Thoracic aorta (tissue), 2 donors: Measurements from ENCODE around the gene PTPRN2. TPM values are rescaled to one million over a fixed set of nuclear protein-coding genes. Genes with fewer than 3 reads are reported as not detected.

Experiments
- ATAC-seq: fragments of 150-250 bp; one replicate; pipeline ENCODE4 v1.8.0; 2017; ENCODE audit warnings: low read depth; ENCODE audit not compliant: insufficient number of reproducible peaks, low FRiP score
- DNase-seq: peaks from one replicate; pipeline ENCODE4 v3.0.0-alpha.2; 2020; ENCODE audit warnings: low spot score
- H3K27ac ChIP-seq, 2 donors: fragments of 200-600 bp; sonication (generic); 1 replicate in 1 of 2; 2 replicates in 1 of 2; pipeline ENCODE4 v1.5.1; 2016; ENCODE audit warnings: mild to moderate bottlenecking in 2 of 2, moderate library complexity in 2 of 2
- H3K27me3 ChIP-seq: fragments of 200-600 bp; sonication (generic); replicated peaks from 2 replicates; pipeline ENCODE4 v1.6.0; 2016; ENCODE audit warnings: mild to moderate bottlenecking; ENCODE audit not compliant: insufficient read depth
- H3K36me3 ChIP-seq: fragments of 200-600 bp; sonication (generic); one replicate; pipeline ENCODE4 v1.5.1; 2016
- H3K4me1 ChIP-seq, 2 donors: fragments of 200-600 bp; sonication (generic); 1 replicate in 1 of 2; 2 replicates in 1 of 2; pipeline versions ENCODE4 v1.5.1 to v1.6.0; 2016; ENCODE audit warnings: low read depth in 2 of 2, mild to moderate bottlenecking in 1 of 2; ENCODE audit not compliant: control insufficient read depth in 1 of 2
- H3K4me3 ChIP-seq: fragments of 200-600 bp; sonication (generic); 2 replicates; pipeline ENCODE4 v1.5.1; 2016; ENCODE audit warnings: mild to moderate bottlenecking
- H3K9me3 ChIP-seq: fragments of 200-600 bp; sonication (generic); 2 replicates; pipeline ENCODE4 v1.5.1; 2016
- total RNA-seq, 2 donors: library from RNA; depleted of rRNA; stranded (reverse); fragments of >200 nt; gene quantifications; one replicate each; pipeline versions ENCODE4 v1.1.0 to v1.2.3, GENCODE V29; 2016
- TF ChIP-seq, protein P1 (sequence below): fragments of 200-600 bp; sonication (generic); IDR thresholded peaks from one replicate; pipeline ENCODE4 v1.5.1; 2019; ENCODE audit warnings: antibody characterized with exemption

The PTPRN2 gene
- total RNA-seq, 2 donors from 2014 or later, result 2.2 to 3.1 TPM

DNA sequence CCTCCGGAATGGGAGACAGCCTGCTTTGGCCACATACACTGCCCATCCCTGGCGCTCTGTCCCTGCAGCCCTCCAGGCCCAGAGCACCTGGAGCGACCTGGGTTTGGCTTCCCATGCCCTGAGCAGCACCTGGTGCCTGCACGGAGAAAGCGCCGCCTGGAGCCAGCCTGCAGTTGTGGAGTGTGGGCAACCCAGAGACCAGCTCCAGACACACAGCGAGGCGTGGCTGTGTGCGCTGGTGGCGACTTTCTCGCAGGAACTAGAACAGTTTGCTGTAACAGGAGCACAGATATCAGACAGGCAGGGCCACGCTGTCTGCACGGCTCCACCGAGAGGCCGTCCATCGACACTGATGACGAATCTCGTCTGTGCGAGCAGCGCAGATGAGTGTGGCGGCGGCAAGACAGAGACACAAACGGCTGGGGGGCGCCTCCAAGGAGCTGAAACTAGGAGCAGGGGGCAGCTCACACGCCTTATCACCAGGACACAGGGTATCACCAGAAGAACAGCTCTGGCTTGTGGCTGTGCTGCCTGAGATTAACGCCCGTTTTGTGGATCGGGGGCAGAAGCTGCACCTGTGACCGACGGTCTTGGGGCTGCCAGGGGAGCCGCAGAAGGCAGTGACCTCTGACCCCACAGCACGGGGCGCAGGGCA lies 975.5 kb downstream of the PTPRN2 start:
- TF ChIP-seq, protein P1, sequence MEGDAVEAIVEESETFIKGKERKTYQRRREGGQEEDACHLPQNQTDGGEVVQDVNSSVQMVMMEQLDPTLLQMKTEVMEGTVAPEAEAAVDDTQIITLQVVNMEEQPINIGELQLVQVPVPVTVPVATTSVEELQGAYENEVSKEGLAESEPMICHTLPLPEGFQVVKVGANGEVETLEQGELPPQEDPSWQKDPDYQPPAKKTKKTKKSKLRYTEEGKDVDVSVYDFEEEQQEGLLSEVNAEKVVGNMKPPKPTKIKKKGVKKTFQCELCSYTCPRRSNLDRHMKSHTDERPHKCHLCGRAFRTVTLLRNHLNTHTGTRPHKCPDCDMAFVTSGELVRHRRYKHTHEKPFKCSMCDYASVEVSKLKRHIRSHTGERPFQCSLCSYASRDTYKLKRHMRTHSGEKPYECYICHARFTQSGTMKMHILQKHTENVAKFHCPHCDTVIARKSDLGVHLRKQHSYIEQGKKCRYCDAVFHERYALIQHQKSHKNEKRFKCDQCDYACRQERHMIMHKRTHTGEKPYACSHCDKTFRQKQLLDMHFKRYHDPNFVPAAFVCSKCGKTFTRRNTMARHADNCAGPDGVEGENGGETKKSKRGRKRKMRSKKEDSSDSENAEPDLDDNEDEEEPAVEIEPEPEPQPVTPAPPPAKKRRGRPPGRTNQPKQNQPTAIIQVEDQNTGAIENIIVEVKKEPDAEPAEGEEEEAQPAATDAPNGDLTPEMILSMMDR, result no peak
- no peaks in the 10 kb centered on the region for H3K27me3 ChIP-seq
- no peak for ATAC-seq
- no peak overlapping the region for H3K27ac ChIP-seq
- no peaks in the 10 kb centered on the region for H3K36me3 ChIP-seq
- H3K4me1 ChIP-seq, result no peaks in the 10 kb centered on the region
- H3K9me3 ChIP-seq, result no peaks in the 10 kb centered on the region
- H3K4me3 ChIP-seq, result peak overlapping the region; percentile 55
- DNase-seq, result no peak

DNA sequence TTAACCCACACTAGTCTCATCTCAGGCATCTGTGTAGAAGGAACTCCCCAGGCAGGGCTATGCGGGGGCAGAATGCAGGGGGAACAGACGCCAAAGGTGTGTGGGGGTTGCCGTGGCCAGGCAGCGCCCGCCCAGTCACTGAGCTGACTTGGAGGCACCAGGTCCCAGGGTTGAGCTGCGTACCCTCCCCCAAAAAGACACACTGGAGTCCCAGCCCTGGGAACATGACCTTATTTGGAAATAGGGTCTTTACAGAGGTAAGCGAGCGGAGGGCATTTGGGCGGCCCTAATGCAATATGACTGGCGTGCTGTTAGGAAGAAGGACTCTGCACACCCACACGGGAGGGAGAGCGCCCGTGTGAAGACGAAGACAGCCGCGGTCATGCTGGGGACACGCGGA lies 976.3 kb downstream of the PTPRN2 start:
- H3K4me1 ChIP-seq, result no peaks in the 10 kb centered on the region
- H3K27me3 ChIP-seq, result no peaks in the 10 kb centered on the region
- ATAC-seq (no peak), DNase-seq (no peak)
- H3K27ac ChIP-seq, result no peak overlapping the region
- H3K4me3 ChIP-seq, result no peak overlapping the region
- no peaks in the 10 kb centered on the region for H3K9me3 ChIP-seq
- TF ChIP-seq, protein P1, result no peak
- no peaks in the 10 kb centered on the region for H3K36me3 ChIP-seq

DNA sequence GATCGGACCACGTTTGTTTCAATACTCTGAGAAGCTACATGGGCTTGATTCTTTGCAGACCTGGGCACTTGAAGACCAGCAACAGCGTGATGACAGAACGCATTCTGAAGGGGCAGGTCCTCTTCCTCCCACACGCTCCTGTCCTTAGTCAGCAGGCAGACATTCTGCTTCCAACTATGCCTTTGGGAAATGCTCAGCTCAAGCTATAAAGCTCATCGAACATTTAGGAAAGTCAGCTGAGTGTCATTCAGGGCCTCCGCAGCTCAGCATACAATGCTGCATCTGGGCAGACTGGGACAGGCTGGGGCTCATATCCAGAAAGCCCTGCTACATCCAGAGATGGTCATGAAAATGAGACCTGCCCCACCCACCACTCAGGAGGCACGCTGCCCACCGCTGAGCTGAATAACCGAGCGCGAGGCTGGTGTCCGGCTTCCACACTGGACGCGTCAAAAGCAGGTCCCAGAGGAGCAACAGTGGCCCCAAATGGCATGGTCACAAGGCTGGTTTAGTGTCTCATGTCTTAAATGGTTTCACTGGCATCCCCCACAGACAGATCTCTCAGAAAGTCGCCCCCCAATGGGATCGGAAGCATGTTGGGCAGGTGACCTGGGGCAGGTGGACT lies 976.8 kb downstream of the PTPRN2 start:
- Histone ChIP-seq H3K4me3 (no peak overlapping the region), H3K36me3 (no peaks in the 10 kb centered on the region), H3K9me3 (no peaks in the 10 kb centered on the region), H3K27me3 (no peaks in the 10 kb centered on the region), H3K27ac (no peak overlapping the region), H3K4me1 (no peaks in the 10 kb centered on the region)
- ATAC-seq, result no peak
- DNase-seq, result no peak
- TF ChIP-seq, protein P1, result no peak

DNA sequence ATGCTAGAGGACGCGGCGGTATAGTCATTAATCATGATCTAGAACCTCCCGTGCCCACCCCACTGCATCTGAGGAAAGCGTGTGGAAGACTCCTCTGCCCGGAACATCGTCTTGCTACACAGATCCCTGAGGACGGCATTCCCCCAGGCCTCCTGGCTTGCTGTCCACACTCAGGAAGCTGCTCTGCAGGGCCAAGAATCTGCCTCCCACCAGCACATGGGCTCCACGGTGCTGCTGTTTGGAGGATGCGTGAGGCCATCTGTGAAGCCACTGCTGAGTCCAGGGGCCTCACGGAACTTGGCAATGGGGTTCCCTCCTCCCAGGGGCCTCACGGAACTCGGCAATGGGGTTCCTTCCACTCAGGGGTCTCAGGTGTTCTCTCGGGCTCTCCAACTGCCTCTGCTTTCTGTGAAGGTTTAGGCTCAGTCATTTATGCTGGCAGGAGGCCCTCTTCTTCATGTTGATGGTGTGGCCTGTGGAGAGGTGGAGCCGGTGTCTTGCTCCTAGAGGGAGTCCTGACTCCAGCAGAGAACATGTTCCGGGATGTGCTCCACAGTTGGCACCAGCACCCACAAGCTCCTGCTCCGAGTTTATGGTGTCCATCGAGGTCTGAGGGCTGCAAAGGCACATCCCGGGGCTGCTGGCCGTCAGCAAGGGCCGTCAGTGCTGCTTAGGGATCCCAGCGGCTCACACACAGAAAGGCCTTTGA lies 977.5 kb downstream of the PTPRN2 start:
- TF ChIP-seq, protein P1, result no peak
- DNase-seq, result no peak
- Histone ChIP-seq H3K4me3 (no peak overlapping the region), H3K4me1 (no peaks in the 10 kb centered on the region), H3K9me3 (no peaks in the 10 kb centered on the region), H3K27ac (no peak overlapping the region), H3K27me3 (no peaks in the 10 kb centered on the region), H3K36me3 (no peaks in the 10 kb centered on the region)
- ATAC-seq, result no peak

DNA sequence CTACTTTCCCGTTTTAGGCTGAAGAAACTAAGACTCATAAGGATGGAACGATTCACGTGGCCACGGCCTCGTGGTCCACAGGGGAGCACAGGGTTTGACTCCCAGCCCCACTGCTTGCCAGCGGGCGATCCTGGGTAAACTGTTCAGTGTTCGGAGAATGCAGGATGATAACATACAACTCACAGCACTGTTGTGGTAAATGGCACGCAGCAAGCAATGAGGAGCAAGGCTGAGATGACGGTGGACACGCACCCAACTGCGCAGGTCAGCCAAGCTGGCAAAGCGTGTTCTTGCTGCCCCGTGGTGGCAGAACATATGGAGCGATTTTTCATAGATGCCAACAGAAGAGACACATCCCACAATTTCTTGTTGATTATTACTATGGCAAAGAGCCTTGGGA lies 978.1 kb downstream of the PTPRN2 start:
- Histone ChIP-seq H3K27me3 (no peaks in the 10 kb centered on the region), H3K4me3 (no peak overlapping the region), H3K4me1 (no peaks in the 10 kb centered on the region), H3K27ac (no peak overlapping the region), H3K9me3 (no peaks in the 10 kb centered on the region), H3K36me3 (no peaks in the 10 kb centered on the region)
- DNase-seq (no peak), ATAC-seq (no peak)
- TF ChIP-seq, protein P1, result no peak
